GM18511 (cell line): ENCODE measurements around the gene SORBS2.
A peak's percentile ranks its signal among the peaks of the same experiment; 100 is the strongest.
"Not testable (repeated sequence)": the region's sequence is repeated elsewhere in the genome, so short reads cannot be mapped to it uniquely, and the experiment has no call there.

ENCODE experiments used
- ATAC-seq: cut with Tn5 transposase; IDR thresholded peaks from one replicate; pipeline ENCODE4 v1.9.1; 2021; ENCODE audit warnings: mild to moderate bottlenecking, moderate library complexity; ENCODE audit not compliant: unreplicated experiment

The SORBS2 gene, protein sequence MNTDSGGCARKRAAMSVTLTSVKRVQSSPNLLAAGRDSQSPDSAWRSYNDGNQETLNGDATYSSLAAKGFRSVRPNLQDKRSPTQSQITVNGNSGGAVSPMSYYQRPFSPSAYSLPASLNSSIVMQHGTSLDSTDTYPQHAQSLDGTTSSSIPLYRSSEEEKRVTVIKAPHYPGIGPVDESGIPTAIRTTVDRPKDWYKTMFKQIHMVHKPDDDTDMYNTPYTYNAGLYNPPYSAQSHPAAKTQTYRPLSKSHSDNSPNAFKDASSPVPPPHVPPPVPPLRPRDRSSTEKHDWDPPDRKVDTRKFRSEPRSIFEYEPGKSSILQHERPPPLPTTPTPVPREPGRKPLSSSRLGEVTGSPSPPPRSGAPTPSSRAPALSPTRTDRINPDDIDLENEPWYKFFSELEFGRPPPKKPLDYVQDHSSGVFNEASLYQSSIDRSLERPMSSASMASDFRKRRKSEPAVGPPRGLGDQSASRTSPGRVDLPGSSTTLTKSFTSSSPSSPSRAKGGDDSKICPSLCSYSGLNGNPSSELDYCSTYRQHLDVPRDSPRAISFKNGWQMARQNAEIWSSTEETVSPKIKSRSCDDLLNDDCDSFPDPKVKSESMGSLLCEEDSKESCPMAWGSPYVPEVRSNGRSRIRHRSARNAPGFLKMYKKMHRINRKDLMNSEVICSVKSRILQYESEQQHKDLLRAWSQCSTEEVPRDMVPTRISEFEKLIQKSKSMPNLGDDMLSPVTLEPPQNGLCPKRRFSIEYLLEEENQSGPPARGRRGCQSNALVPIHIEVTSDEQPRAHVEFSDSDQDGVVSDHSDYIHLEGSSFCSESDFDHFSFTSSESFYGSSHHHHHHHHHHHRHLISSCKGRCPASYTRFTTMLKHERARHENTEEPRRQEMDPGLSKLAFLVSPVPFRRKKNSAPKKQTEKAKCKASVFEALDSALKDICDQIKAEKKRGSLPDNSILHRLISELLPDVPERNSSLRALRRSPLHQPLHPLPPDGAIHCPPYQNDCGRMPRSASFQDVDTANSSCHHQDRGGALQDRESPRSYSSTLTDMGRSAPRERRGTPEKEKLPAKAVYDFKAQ (N-terminal part only)

DNA sequence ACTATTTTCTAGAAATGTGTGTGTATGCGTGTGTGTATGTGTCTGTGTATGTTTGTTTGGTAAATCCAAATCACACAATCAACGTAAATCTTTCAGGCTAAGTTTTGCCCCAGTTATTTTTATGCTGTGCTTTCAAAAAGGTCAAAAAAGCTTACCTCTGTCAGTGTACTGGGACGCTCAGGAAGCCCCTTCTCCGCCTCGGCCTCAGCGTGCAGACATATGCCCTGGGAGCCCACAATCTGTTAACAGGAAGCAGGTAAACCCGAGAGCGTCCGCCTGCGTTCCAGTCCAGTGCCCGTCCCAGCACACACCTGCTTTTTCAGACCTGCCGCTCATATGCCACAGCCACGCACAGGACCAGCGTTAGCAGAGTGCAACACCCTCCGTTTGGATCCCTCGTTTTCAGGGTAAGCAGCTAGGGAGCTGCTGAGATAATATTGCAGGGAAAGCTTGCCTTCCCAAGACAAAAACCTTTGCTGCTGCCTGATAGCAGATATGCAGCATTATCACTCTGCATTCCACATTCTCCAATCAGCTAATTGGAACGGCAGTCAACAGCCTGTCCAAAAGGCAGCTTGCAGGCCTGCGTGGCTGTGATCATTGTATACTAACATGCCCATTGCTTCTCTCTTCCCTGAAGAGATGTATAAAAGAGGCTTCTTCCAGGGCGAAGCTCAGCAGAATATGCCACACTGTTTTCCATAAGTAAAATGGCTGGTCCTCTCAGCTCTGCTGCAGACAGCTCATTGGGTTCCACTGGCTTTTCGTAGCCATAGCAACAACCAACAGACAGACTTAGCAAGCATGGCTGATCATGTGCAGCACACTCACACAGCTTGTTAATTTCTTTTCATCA lies at the start of gene SORBS2:
SORBS2 (minus strand) TSS at position 686 of the 856 bp plus-strand sequence. CDS start 121,623 bp downstream, outside the sequence.
- ATAC-seq: peak; percentile 91

DNA sequence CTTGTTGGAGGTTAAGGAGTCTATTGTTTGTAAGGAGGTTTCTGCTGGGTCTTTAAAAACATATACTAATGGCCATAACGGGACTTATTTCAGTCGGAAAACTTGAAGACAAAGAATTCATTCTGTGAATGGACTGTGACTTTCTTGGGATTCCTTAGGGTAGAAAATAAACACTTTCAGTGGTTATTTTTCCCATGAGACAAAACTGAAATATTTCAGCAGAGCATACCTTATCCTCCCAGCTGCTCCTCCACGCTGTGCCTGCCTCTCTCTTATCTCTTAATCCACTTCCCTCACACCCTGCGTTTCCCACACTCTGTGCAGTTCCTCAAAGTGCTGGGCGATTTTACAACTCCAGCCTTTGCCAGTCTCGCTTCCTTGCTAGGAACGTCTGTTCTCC lies 47.1 kb upstream of the SORBS2 start:
- ATAC-seq: no peak

DNA sequence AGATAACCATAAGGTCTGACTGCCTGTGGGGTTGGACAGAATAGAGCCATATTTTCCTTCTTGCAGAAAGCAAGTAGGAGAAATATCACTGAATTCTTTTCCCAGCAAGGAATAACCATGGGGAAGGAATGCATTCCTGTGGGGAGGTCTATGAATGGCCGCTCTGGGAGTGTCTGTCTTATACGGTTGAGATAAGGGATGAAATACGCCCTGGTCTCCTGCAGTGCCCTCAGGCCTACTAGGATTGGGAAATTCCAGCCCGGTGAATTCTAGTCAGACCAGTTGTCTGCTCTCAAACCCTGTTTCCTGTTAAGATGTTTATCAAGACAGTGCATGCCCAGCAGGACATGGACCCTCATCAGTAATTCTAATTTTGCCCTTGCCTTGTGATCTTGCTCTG lies 45.6 kb upstream of the SORBS2 start:
- ATAC-seq: not testable (repeated sequence)

DNA sequence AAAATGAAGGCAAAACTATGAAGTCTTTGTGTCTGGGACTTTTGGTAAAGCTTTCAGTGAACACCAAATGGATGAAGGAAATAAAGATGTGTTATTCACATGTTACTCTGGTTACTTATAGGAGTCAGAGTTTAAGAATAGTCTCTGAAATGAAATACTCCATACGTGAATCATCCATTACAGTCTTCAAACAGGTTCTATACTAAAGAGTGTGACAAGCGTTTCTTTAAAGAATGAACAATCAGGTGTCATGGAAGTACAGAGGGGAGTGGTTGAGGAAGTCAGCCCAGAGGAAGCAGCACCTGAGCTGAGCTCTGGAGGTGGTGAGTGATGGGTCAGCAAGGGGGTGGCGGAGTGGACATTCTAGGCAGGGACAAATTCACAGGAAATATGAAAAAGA lies 41.8 kb upstream of the SORBS2 start:
- ATAC-seq: no peak

DNA sequence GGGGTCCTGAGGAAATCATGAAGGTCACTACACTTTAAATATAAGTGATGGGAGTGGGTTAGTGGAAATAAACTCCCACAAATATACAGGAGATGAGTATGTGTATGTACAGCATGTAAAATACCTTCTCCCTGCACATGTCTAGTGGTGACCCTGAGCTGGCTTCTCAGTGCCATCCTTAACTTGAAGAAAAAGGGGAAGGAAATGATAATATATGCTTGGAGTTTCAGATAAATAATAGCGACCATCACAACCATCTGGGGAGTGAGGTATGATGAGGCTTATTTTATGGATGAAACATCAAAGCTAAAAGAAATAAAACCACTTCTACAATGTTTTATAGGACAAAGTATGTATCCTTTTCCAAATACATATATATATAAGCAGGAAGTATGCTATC lies 41.0 kb upstream of the SORBS2 start:
- ATAC-seq: no peak

DNA sequence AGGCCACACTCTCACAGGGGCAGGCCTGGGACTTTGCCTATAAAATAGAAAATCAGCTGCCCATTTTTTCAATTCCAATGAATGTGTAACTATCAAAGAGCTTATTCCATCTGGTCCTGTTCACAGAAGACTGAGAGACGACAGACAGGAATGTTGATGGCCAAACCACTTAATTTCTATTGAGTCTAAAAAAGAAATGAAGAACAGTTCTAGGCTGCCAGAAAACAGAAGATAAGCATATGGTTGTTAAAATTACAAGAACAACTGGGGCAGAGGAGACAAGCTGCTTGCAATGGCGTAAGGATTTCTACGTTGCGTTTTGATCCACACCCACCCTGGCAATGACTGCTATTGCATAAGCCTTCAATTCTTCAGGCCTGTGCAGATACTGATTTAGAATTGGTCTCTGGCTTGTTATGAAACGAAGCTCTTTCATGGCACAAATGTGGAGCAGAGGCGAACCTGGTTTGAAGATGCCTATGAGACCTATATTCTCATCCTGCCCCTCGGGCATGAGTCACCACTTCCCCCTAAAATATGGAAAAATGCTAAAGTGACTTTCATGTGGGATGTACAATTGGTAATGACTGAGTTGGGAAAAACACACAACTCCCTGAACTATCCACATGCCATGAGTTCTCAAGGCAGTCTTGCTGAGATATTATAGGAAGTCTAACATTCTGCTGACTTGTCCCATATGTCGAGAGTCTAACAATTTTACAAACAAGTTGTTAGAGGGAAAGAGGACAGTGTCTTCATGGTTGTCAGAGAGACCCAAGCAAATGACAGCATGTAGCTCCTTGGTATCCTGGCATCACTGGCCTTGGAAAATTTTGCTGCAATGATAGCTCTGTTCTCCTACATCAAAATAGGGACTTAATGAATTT lies 37.9 kb upstream of the SORBS2 start:
- no peak for ATAC-seq

DNA sequence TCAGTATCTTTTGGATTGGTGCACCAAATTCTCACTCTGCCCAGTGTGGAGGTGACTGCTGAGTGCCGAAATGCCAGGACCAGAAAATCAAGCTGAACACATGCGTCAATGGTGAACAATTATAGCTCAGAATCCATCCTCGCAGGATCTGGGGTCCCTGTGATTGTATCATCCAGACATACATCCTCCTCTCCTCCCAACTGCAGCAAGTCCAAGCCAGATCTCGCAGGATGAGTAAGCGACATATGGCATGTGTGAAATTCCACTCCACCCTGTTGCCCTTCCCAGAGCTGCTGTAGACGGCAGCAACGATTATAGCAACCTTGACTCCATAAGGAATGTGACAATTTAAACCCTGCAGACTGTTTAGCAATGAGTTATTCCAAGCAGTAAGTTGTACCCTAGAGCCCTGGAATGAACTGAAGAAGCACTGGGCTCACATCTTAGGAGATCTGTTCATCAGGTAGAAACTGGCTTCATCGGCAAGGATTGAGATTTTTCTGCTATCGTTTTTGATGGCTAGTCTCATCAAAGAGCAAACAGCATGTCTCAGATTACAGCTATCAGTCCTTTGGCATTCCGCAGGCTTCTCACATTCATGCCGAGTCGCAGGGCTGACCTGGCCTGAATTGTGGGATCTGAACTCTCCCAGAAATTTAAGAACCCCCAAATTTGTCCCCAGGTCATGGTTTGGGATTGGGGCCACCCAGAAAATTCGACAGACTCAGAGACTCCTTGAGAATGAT lies 35.5 kb upstream of the SORBS2 start:
- ATAC-seq: no peak

DNA sequence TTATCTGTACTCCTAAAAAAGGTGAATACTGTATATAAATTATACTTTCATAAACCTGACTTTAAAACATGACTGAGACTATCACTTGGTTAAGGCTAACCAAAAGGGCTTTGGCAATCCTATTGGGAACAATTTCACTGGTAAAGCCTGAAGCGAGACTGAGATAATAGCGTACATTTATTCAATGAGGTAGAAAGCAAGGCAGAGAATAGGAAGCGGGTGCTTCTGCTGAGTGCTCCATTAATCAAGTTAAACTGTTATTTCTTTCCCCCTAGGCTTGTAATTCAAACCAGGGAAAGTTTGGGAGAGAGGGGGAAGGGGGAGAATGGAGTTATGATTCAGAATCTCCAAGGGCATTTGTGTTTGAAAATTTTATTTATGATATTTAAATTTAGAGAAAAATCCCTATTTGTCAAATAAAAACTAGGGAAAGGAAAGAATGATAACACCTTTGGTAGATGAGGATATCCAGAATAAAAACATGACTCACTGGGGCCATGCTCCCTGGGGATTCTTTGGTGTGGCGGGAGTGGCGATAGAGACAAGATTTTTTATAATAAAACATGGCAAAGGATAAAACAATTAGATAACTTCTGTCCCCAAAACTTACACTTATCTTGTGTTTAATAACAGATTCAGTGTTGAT lies 34.6 kb upstream of the SORBS2 start:
- ATAC-seq: no peak

DNA sequence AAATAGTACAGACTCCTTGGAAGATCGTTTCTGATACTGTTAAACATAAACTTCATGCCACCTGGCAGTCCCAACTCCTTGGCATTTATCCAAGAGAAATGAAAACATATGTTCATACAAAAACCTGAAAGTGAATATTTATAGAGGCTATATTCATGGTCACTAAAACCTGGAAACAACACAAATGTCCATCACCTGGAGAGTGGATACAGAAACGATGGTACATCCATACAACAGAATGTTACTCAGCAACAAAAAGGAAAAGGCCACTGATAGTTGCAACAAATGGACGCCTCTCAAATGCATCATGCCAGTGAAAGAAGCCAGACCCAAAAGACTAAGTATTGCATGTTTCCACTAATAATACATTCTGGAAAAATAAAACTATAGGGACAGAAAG lies 34.0 kb upstream of the SORBS2 start:
- no peak for ATAC-seq

DNA sequence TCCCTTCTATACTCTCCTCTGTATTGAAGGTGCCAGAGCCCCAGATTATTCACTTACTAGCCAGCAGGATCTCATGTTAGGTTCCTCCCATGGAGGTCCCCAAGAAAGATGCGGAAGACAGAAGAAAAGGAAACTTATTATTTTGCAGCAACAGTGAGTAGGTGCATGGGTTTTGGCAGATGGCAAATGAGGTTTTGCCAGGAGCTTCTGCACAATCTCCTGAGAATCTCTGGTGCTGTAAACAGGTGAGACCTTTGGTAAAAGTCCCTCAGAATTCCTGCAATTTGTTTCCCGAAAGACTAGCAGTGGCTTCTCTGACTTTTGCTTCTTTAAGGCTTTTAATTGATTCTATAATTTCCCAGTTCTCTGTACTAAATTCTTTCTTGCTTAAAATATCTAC lies 29.5 kb upstream of the SORBS2 start:
- ATAC-seq: no peak

DNA sequence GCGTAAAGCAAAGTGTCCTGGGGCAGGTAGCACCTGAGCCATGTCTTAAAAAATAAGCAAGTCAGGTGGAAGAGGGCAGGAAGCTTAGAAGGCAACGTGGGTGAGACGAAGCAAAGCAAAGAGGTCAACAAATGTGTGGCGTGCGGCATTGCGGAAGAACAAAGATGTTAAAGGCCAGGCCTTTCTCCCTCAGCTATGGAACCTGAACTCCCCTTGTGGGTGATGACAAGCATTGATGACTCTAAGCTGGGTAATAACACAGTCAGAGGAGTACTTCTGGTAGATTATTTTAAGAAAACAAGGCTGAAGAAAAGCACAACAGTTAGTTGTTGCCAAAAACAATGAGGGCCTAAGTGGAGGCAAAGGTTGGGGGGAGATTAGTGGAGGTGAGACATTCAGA lies 29.0 kb upstream of the SORBS2 start:
- no peak for ATAC-seq

DNA sequence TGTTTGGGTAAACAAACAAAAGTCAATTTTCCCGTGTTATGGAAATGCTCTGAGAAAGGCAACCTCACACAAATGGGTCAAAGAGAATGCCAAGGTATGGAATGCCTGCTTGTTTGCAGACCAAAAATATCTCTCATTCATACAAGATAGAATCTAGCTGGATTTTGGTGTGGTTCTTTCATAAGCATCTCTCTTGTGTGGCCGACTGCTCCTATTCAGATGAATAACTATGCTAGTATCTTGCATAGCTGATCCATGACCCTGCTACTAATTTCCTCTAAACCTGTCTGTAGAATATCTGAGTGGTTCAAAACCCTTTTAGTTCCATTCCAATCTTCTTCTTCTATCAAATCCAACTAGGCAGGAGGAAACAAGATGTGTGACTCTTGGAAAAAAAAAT lies 28.2 kb upstream of the SORBS2 start:
- no peak for ATAC-seq

DNA sequence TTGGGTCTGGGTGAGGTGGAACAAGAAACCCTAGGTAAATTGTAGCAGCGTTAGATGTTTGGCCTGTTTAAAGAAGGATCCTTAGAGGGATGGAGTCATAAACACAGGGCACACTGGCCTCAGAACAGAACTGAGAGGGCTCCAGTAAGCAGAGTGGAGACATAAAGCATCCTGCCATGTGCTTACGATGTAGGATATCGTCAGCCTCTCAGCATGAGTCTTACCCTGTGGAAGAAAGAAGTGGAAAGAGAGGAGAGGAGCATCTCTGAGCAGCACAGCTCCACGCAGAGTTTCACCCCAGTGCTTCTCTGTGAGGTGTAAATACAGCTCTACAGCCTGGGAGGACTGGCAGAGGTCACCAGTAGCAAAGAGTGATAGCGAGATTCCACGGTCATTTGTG lies 27.8 kb upstream of the SORBS2 start:
- ATAC-seq: no peak

DNA sequence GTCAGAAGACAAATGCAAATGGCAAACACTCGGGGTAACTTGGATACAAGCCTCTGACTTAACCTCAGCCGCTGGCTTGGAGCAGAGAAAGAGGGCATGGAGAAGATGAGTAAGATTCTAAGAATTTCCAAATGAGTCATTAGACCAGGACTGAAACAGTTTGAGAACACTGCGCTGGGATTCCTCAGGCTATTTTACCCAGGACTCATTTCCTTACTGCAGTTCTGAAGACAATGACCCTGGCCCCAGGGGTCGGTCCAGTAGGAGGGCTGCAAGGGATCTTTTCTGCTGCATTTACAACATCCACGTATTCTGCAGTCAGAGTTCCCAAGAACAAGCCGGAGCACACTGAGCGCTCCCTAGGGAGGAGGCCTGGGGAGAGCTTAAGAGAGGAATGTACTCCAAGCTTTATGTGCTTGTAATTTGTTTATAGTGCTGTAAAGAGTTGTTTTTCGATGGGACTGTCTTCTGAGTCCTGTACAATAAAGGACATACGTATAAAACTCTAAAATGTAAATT lies 27.3 kb upstream of the SORBS2 start:
- ATAC-seq: no peak

DNA sequence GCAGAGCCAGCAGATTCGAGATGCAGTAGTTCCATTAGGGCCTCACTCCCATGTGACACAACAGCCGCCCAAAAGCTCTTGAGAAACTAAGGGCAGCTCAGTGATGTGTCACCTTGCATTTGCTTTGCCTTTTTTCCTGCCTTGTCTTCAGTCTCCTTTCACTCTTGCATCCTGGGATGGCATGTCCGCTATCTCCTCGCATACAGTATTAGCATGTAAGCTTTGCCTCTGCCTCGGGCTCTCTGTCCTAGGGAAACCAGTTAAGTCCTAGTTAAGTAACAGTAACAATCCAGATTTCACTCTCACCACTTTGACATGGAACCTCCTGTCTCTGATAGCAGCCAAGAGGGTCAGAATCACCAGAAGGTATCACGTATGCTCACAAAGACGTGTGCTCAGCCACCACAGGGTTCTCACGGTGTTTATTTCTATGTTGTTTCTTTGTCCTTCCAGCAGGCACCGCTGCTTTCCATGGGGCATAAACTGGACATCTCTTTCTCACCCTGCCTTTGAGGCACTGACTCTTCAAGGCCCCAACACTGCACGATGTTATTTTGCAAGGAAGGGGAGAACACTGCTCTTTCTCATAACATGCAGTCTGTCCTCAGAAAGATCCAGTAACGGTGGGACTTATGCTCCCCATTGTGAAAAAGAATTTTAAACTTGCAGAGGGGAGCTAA lies 26.7 kb upstream of the SORBS2 start:
- ATAC-seq: no peak

DNA sequence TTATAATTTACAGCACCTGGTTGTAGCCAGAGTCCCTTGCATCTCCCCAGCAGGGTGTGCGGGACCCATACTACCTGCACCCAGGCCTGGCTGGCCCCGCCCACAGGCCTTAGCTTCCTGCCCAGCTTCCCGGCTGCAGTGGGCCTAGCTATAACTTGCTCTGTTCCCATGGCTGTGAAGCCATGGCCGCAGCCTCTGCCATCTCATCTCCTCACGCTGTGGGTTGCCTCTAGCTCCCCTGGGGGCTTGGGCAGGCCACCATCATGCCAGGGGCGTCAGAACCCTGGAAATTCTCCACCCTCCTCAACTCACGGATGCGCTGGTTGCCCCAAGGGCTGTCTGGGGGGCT lies 26.1 kb upstream of the SORBS2 start:
- no peak for ATAC-seq

DNA sequence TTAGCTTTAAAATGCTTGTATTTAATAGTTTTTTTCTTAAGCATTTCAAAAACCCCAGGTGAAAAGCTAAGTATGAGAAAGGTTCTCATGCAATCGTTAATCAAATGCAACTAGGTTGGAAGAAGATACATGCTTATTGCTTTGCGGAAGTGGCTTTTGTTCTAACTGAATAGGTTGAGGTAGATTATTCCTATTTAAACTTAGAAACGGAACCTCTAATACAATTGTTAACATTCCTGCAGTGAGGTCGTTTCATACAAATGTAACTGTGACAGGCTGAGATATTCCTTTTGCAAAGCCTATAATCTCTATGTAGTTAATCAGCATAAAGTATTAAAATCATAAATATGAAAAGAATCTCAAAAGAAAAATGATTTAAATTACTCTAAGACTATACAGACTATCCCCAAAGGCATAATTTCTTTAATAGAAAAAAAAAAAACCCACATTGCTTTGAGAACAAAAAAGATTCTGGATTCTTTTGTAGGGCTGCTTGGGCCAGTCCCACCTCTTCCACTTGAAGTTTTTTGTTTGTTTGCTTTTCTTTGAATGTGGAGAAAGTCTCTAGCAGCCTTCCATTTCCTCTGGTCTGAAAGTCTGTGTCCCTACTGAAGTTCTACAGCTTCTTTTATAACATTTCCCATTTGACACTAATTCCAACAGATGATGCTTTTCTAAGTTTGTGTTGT lies 25.6 kb upstream of the SORBS2 start:
- no peak for ATAC-seq
